Measurements from ENCODE around the gene DACH1. TPM values are rescaled to one million over a fixed set of nuclear protein-coding genes. Genes with fewer than 3 reads are reported as not detected.

Gene DACH1
- total and polyA plus RNA-seq, 2 of the 13 experiments (the other 11 are each of a cell fraction or from before 2014, with no cell fraction given) = not detected

GRCh38 chr13:71752775-71753513 lies 114.1 kb downstream of the DACH1 start (continued):
- TF ChIP-seq, protein P1, sequence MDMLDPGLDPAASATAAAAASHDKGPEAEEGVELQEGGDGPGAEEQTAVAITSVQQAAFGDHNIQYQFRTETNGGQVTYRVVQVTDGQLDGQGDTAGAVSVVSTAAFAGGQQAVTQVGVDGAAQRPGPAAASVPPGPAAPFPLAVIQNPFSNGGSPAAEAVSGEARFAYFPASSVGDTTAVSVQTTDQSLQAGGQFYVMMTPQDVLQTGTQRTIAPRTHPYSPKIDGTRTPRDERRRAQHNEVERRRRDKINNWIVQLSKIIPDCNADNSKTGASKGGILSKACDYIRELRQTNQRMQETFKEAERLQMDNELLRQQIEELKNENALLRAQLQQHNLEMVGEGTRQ (IDR thresholded peaks at IDR 0.05; ENCODE audit: low read depth, low read length) = no peak
- TF ChIP-seq, protein P1 (CRISPR knock-in tag; IDR thresholded peaks at IDR 0.05; ENCODE audit: borderline replicate concordance) = no peak
- TF ChIP-seq ZNF615 (CRISPR knock-in tag; IDR thresholded peaks at IDR 0.05; ENCODE audit: borderline replicate concordance) = no peak
- no peak for TF ChIP-seq ZKSCAN1 (IDR thresholded peaks at IDR 0.05; ENCODE audit: low read length)
- TF ChIP-seq GLI4 (CRISPR knock-in tag; IDR thresholded peaks at IDR 0.05; ENCODE audit: borderline replicate concordance) = no peak
- TF ChIP-seq GLMP (CRISPR knock-in tag; IDR thresholded peaks at IDR 0.05; ENCODE audit: borderline replicate concordance) = no peak
- TF ChIP-seq ZNF891 (CRISPR knock-in tag; IDR thresholded peaks at IDR 0.05) = no peak
- no peak for TF ChIP-seq ZNF883 (CRISPR knock-in tag; IDR thresholded peaks at IDR 0.05; ENCODE audit: not compliant biosample characterization)
- no peak for TF ChIP-seq ZNF709 (CRISPR knock-in tag; IDR thresholded peaks at IDR 0.05)

DNA sequence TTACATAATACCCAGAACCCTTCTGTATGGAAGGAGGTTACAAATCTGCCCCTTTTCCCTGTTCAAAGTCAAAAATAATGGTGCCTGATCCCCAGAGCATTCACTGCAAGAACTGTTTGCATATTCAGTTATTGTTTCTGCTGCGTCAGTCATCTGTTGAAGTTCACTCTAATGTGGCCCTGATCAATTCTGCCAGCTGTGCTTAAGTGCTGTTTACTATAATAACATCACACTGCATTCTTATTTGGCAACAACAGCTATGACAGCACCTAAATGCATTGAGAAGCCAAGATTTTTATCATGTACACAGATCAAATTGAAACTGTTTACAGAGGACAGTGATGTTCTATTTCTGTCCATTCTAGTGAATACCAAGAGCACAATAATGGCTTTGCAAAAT lies 115.9 kb downstream of the DACH1 start:
- POLR2A ChIA-PET = no interaction called here
- 0% methylated on average over 1 of the region's 1 CpG for WGBS (ENCODE audit: low lambda C conversion rate)
- no peak for TF ChIP-seq GTF2F1 (IDR thresholded peaks at IDR 0.05; ENCODE audit: low read length)
- no peak for TF ChIP-seq CENPBD1 (CRISPR knock-in tag; IDR thresholded peaks at IDR 0.05; ENCODE audit: borderline replicate concordance, low read depth)
- TF ChIP-seq, protein P2, sequence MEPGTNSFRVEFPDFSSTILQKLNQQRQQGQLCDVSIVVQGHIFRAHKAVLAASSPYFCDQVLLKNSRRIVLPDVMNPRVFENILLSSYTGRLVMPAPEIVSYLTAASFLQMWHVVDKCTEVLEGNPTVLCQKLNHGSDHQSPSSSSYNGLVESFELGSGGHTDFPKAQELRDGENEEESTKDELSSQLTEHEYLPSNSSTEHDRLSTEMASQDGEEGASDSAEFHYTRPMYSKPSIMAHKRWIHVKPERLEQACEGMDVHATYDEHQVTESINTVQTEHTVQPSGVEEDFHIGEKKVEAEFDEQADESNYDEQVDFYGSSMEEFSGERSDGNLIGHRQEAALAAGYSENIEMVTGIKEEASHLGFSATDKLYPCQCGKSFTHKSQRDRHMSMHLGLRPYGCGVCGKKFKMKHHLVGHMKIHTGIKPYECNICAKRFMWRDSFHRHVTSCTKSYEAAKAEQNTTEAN (CRISPR knock-in tag; conservative IDR thresholded peaks at IDR 0.05) = no peak
- no peak for TF ChIP-seq ZNF33A (CRISPR knock-in tag; IDR thresholded peaks at IDR 0.05; ENCODE audit: borderline replicate concordance)
- no peak for TF ChIP-seq ONECUT2 (CRISPR knock-in tag; IDR thresholded peaks at IDR 0.05)
- TF ChIP-seq, protein P3, sequence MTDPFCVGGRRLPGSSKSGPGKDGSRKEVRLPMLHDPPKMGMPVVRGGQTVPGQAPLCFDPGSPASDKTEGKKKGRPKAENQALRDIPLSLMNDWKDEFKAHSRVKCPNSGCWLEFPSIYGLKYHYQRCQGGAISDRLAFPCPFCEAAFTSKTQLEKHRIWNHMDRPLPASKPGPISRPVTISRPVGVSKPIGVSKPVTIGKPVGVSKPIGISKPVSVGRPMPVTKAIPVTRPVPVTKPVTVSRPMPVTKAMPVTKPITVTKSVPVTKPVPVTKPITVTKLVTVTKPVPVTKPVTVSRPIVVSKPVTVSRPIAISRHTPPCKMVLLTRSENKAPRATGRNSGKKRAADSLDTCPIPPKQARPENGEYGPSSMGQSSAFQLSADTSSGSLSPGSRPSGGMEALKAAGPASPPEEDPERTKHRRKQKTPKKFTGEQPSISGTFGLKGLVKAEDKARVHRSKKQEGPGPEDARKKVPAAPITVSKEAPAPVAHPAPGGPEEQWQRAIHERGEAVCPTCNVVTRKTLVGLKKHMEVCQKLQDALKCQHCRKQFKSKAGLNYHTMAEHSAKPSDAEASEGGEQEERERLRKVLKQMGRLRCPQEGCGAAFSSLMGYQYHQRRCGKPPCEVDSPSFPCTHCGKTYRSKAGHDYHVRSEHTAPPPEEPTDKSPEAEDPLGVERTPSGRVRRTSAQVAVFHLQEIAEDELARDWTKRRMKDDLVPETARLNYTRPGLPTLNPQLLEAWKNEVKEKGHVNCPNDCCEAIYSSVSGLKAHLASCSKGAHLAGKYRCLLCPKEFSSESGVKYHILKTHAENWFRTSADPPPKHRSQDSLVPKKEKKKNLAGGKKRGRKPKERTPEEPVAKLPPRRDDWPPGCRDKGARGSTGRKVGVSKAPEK (CRISPR knock-in tag; IDR thresholded peaks at IDR 0.05; ENCODE audit: borderline replicate concordance) = no peak

More for the DNA sequence above, 115.9 kb downstream of the DACH1 start:
- in situ Hi-C loops (cut with HindIII; ENCODE audit: extremely low pct_ligation_motif_present, low pct_unique_long_range_greater_than_20kb) (no loop called here), intact Hi-C loops (cut with micrococcal nuclease; ENCODE audit: unreplicated experiment) (no loop called here)
- no peak overlapping the region for H3K27ac ChIP-seq (ENCODE audit: extremely low read length, insufficient read depth, low read length)
- ATAC-seq (no peak), FAIRE-seq (no peak), DNase-seq (ENCODE audit: low spot score) (no peak)
- H3K36me3 ChIP-seq (replicated peaks in 1 of 2; ENCODE audit: control insufficient read depth in 1 of 2, insufficient read depth in 2 of 2, low read length in 2 of 2) = no peaks in the 10 kb centered on the region
- no peak overlapping the region for H2AFZ ChIP-seq (ENCODE audit: low read length)
- H3K9ac ChIP-seq (ENCODE audit: insufficient read depth, low read depth, low read length) = no peak overlapping the region
- no peaks in the 10 kb centered on the region for H4K20me1 ChIP-seq (ENCODE audit: insufficient read depth, low read length)
- no peak overlapping the region for H3K4me2 ChIP-seq (ENCODE audit: low read depth, low read length)
- CTCF ChIA-PET (ENCODE audit: low intra/inter-chr PET ratio, low total read pairs) = no interaction called here
- BruUV-seq (replicated peaks) = no TSS peak
- no peaks in the 10 kb centered on the region for H3K9me3 ChIP-seq (ENCODE audit: low read length)
- H3K4me1 ChIP-seq (ENCODE audit: insufficient read depth, low read length) = no peaks in the 10 kb centered on the region
- no peak overlapping the region for H3K4me3 ChIP-seq (replicated peaks in 1 of 3; ENCODE audit: insufficient read depth in 1 of 3, low read depth in 2 of 3, low read length in 3 of 3)
- no peaks in the 10 kb centered on the region for H3K79me2 ChIP-seq (ENCODE audit: insufficient read depth, low read length)
- no peaks in the 10 kb centered on the region for H3K27me3 ChIP-seq (ENCODE audit: control insufficient read depth in 1 of 2, insufficient read depth in 2 of 2, low read length in 2 of 2)

All from HepG2 (cell line).